Measurements from ENCODE around the gene EIF4EBP2. TPM values are rescaled to one million over a fixed set of nuclear protein-coding genes. Genes with fewer than 3 reads are reported as not detected.

The EIF4EBP2 gene
- total RNA-seq, 1 donor from 2014 or later: 59.2 TPM

- peak; percentile 82 for ATAC-seq
- no peak for DNase-seq (ENCODE audit: low spot score)
Measured at GRCh38 chr10:70458329-70459060, 54.5 kb downstream of the EIF4EBP2 start.

GRCh38 chr10:70459061-70459773 is 55.3 kb downstream of the EIF4EBP2 start:
- no peak for DNase-seq (ENCODE audit: low spot score)
- ATAC-seq: no peak

- DNase-seq (ENCODE audit: low spot score): no peak
- no peak for ATAC-seq
Measured at GRCh38 chr10:70459774-70460490, 56.0 kb downstream of the EIF4EBP2 start.

GRCh38 chr10:70461397-70462348 is 57.7 kb downstream of the EIF4EBP2 start:
- DNase-seq (ENCODE audit: low spot score): no peak
- peak; percentile 85 for ATAC-seq

- ATAC-seq: peak; percentile 9
- peak; percentile 56 for DNase-seq (ENCODE audit: low spot score)
Measured at GRCh38 chr10:70462349-70462984, 58.5 kb downstream of the EIF4EBP2 start.

GRCh38 chr10:70465278-70465677 is 61.3 kb downstream of the EIF4EBP2 start:
- no peak for ATAC-seq
- DNase-seq (ENCODE audit: low spot score): no peak

- no peak for DNase-seq (ENCODE audit: low spot score)
Measured at GRCh38 chr10:70465832-70466231, 61.9 kb downstream of the EIF4EBP2 start.

GRCh38 chr10:70466951-70467350 is 63.0 kb downstream of the EIF4EBP2 start:
- no peak for ATAC-seq
- no peak for DNase-seq (ENCODE audit: low spot score)

More at GRCh38 chr10:70465832-70466231, 61.9 kb downstream of the EIF4EBP2 start:
- ATAC-seq: no peak

- ATAC-seq (no peak), DNase-seq (ENCODE audit: low spot score) (no peak)
Measured at GRCh38 chr10:70472799-70473454, 69.0 kb downstream of the EIF4EBP2 start.

GRCh38 chr10:70474780-70475179 is 70.8 kb downstream of the EIF4EBP2 start:
- no peak for ATAC-seq
- DNase-seq (ENCODE audit: low spot score): no peak

GRCh38 chr10:70475661-70476060 is 71.7 kb downstream of the EIF4EBP2 start:
- DNase-seq (ENCODE audit: low spot score): no peak
- no peak for ATAC-seq

GRCh38 chr10:70476249-70477035 is 72.5 kb downstream of the EIF4EBP2 start:
- DNase-seq (ENCODE audit: low spot score) (no peak), ATAC-seq (no peak)

- ATAC-seq (no peak), DNase-seq (ENCODE audit: low spot score) (no peak)
Measured at GRCh38 chr10:70477661-70478162, 73.8 kb downstream of the EIF4EBP2 start.

Other genes starting within 250 kb of the EIF4EBP2 start
- 56.3 TPM for gene SAR1A, start 233.6 kb upstream of the EIF4EBP2 start, total RNA-seq
- gene PPA1, start 170.7 kb upstream of the EIF4EBP2 start, total RNA-seq: 59.1 TPM
- not detected for gene NPFFR1, start 120.1 kb upstream of the EIF4EBP2 start, total RNA-seq
- gene LRRC20, start 21.5 kb upstream of the EIF4EBP2 start, total RNA-seq: 16.6 TPM
- gene NODAL, start 37.5 kb downstream of the EIF4EBP2 start, total RNA-seq: not detected
- 1.1 TPM for gene PALD1, start 74.6 kb downstream of the EIF4EBP2 start, total RNA-seq
- 1.1 TPM for gene PRF1, start 198.6 kb downstream of the EIF4EBP2 start, total RNA-seq

All from left lobe of liver (tissue), 2 donors.